ENCODE measurements around the gene NT5E. TPM values are rescaled to one million over a fixed set of nuclear protein-coding genes. Genes with fewer than 3 reads are reported as not detected.

Gene NT5E
- total RNA-seq, 4 donors from 2014 or later: 14.7 to 40.6 (median 22.7) TPM

- Histone ChIP-seq H3K36me3 (no peaks in the 10 kb centered on the region), H3K9me3 (no peaks in the 10 kb centered on the region), H3K27ac (no peak overlapping the region), H3K4me1 (peaks cover 0 to 47% (median 0%) of the 10 kb centered on the region in 4 donors), H3K4me3 (no peak overlapping the region), H3K27me3 (no peaks in the 10 kb centered on the region)
- DNase-seq: no peak
- TF ChIP-seq POLR2A (IDR thresholded peaks at IDR 0.05) (no peak), CTCF (IDR thresholded peaks at IDR 0.05) (no peak)
Measured at GRCh38 chr6:85406641-85407075, 43.2 kb upstream of the NT5E start.

GRCh38 chr6:85408039-85408438 lies 41.8 kb upstream of the NT5E start:
- H3K27ac ChIP-seq: no peak overlapping the region
- no peaks in the 10 kb centered on the region for H3K36me3 ChIP-seq
- H3K4me3 ChIP-seq: no peak overlapping the region
- H3K4me1 ChIP-seq: peaks cover 0 to 34% (median 0%) of the 10 kb centered on the region in 4 donors
- DNase-seq: no peak
- TF ChIP-seq POLR2A (IDR thresholded peaks at IDR 0.05): no peak
- no peak for TF ChIP-seq CTCF (IDR thresholded peaks at IDR 0.05)
- no peaks in the 10 kb centered on the region for H3K27me3 ChIP-seq
- H3K9me3 ChIP-seq: no peaks in the 10 kb centered on the region

GRCh38 chr6:85412911-85413430 lies 36.9 kb upstream of the NT5E start:
- DNase-seq: no peak
- no peaks in the 10 kb centered on the region for H3K27me3 ChIP-seq
- H3K36me3 ChIP-seq: no peaks in the 10 kb centered on the region
- no peak overlapping the region for H3K4me3 ChIP-seq
- no peak overlapping the region for H3K27ac ChIP-seq
- H3K4me1 ChIP-seq: no peaks in the 10 kb centered on the region
- TF ChIP-seq CTCF (IDR thresholded peaks at IDR 0.05) (no peak), POLR2A (IDR thresholded peaks at IDR 0.05) (no peak)
- H3K9me3 ChIP-seq: no peaks in the 10 kb centered on the region

- TF ChIP-seq CTCF (IDR thresholded peaks at IDR 0.05): no peak
- no peaks in the 10 kb centered on the region for H3K27me3 ChIP-seq
- H3K36me3 ChIP-seq: no peaks in the 10 kb centered on the region
- DNase-seq: no peak
- H3K27ac ChIP-seq: no peak overlapping the region
- no peaks in the 10 kb centered on the region for H3K4me1 ChIP-seq
- H3K4me3 ChIP-seq: no peak overlapping the region
- H3K9me3 ChIP-seq: no peaks in the 10 kb centered on the region
Measured at GRCh38 chr6:85416049-85416448, 33.8 kb upstream of the NT5E start.

- Histone ChIP-seq H3K4me3 (no peak overlapping the region), H3K9me3 (no peaks in the 10 kb centered on the region), H3K4me1 (no peaks in the 10 kb centered on the region), H3K36me3 (no peaks in the 10 kb centered on the region), H3K27ac (no peak overlapping the region), H3K27me3 (no peaks in the 10 kb centered on the region)
- no peak for DNase-seq
- TF ChIP-seq CTCF (IDR thresholded peaks at IDR 0.05) (no peak), POLR2A (IDR thresholded peaks at IDR 0.05) (no peak)
Measured at GRCh38 chr6:85416766-85417165, 33.1 kb upstream of the NT5E start.

GRCh38 chr6:85417336-85417735 lies 32.5 kb upstream of the NT5E start:
- Histone ChIP-seq H3K4me1 (no peaks in the 10 kb centered on the region), H3K4me3 (no peak overlapping the region), H3K27ac (no peak overlapping the region), H3K36me3 (no peaks in the 10 kb centered on the region), H3K9me3 (no peaks in the 10 kb centered on the region), H3K27me3 (no peaks in the 10 kb centered on the region)
- DNase-seq: no peak
- TF ChIP-seq POLR2A (IDR thresholded peaks at IDR 0.05) (no peak), CTCF (IDR thresholded peaks at IDR 0.05) (no peak)
